Activated naive CD4-positive, alpha-beta T cell treated with anti-CD3 and anti-CD28 coated beads, Interleukin-2, amount 50 U/mL, for 16 hours (primary cell): ENCODE data around the gene PCYT1B.

ENCODE experiments used
- DNase-seq: peaks from one replicate; pipeline ENCODE4 v3.0.0-alpha.2; 2020

Gene PCYT1B

DNA sequence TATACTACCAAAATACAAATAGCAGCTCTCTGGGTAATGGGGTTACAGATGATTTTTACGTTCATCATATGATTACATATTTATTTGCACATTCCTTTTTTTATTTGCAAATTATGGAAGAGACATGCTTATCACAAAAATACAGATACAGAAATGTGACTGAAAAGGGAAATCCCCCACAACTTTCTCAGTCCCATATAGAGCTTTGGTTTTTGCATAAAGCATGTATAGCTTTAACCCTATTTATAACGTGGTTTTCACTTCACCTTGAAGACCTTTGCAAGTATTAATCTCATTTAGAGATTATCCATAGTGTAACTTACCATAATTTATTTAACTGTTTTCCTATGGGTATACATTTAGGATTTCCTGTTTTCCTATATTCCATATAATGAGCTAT lies 126.7 kb downstream of the PCYT1B start:
- no peak for DNase-seq

DNA sequence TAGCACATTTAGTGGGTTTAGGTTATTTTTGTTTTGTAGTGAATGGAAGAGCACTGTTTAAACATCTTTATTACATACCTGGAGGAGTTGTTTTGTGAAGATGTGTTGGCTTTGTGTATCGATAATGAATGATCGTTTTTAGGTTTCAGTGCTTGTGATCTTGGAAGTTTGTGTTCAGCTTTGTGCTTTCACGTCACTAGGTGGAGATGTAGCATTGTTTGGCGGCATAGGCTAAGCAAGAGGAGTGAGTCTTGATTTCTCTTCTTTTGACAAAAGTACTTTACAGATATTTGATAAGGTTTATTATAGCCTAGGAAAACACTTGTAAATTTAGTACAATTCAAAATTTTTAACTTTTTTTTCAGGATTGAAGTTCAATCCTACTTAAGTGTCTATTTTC lies 131.7 kb downstream of the PCYT1B start:
- no peak for DNase-seq

DNA sequence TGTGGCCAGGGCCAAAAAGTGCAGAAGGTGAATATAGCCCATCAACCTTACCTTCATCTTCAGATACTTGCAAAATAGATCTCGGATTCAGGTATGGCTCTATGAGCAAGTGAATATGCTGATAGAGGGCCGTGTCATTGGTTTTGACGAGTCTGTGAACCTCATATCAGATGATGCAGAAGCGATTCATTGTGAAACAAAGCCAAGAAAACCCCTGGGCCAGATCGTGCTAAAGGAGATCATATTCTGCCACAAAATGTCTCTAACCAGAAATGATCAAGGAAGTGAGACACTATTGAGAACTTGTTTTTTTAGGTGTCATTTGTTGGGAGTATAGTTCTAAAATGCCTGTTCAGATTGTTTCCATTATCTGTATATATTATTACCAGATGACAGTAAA lies 133.7 kb downstream of the PCYT1B start:
- DNase-seq = no peak

DNA sequence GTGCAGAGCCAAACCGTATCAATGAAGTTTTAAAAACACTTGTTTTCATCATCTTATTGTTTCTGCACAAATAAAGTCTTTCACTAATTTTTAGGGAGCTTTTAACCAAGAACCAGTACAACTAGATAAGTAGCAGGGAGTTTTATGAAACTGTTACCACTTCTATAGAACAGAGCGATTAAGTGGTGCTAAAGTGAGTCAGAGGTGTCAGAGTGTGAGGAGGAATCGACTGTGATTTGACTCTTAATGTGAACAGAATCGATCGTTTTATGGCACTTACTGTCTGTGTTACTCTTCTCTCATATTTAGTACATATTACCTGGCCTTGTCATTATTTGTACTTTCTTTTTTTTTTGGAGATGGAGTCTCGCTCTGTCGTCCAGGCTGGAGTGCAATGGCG lies 138.8 kb downstream of the PCYT1B start:
- no peak for DNase-seq
